CD4-positive, alpha-beta memory T cell (primary cell): Measurements from ENCODE around the gene KRT79. TPM values are rescaled to one million over a fixed set of nuclear protein-coding genes. Genes with fewer than 3 reads are reported as not detected.
A peak's percentile ranks its signal among the peaks of the same experiment; 100 is the strongest.

Experiments used
- CTCF ChIA-PET: fragments of 350-600 bp; sonication (Branson Sonifier 250); formaldehyde crosslinking; loops from one replicate; lab custom pipeline; 2021; ENCODE audit warnings: inconsistent platforms; ENCODE audit not compliant: partially characterized antibody; lab: Charles Lee
- POLR2A ChIA-PET: fragments of 350-600 bp; sonication (Branson Sonifier 250); formaldehyde crosslinking; loops from one replicate; lab custom pipeline; 2021; ENCODE audit not compliant: partially characterized antibody; lab: Charles Lee
- DNase-seq, 5 donors: peaks; one replicate each; pipeline versions ENCODE4 v3.0.0 to v3.0.0-alpha.2; 2020 to 2022; ENCODE audit warnings: mixed read lengths in 1 of 5
- H3K27ac ChIP-seq: one replicate; pipeline ENCODE4 v1.7.0; 2013; ENCODE audit warnings: low read depth, low read length
- H3K27me3 ChIP-seq: 2 replicates; pipeline ENCODE4 v1.7.0; 2013; ENCODE audit warnings: mild to moderate bottlenecking, low read length, moderate library complexity; ENCODE audit not compliant: insufficient read depth
- H3K36me3 ChIP-seq: 2 replicates; pipeline ENCODE4 v1.7.0; 2013; ENCODE audit warnings: mild to moderate bottlenecking, low read length, moderate library complexity; ENCODE audit not compliant: insufficient read depth
- H3K4me1 ChIP-seq: 2 replicates; pipeline ENCODE4 v1.7.0; 2013; ENCODE audit warnings: mild to moderate bottlenecking, low read length, moderate library complexity; ENCODE audit not compliant: insufficient read depth
- H3K4me3 ChIP-seq, 2 donors: one replicate each; pipeline ENCODE4 v1.7.0; 2013; ENCODE audit warnings: low read length in 2 of 2, mild to moderate bottlenecking in 1 of 2
- H3K9me3 ChIP-seq, 2 donors: one replicate each; pipeline ENCODE4 v1.7.0; 2013; ENCODE audit warnings: low read length in 2 of 2, control low read depth in 1 of 2; ENCODE audit not compliant: control insufficient read depth in 1 of 2
- H3K27ac Mint-ChIP-seq, 7 donors: one replicate each; pipeline ENCODE4 v1.8.0; 2020 to 2021; ENCODE audit warnings: mixed read lengths in 7 of 7, mild to moderate bottlenecking in 6 of 7, inconsistent platforms in 3 of 7, moderate library complexity in 3 of 7
- H3K27me3 Mint-ChIP-seq, 2 donors: one replicate each; pipeline ENCODE4 v1.8.0; 2020 to 2021; ENCODE audit warnings: mixed read lengths in 2 of 2
- H3K36me3 Mint-ChIP-seq, 2 donors: one replicate each; pipeline ENCODE4 v1.8.0; 2020 to 2021; ENCODE audit warnings: mixed read lengths in 2 of 2, inconsistent platforms in 1 of 2, mild to moderate bottlenecking in 1 of 2
- H3K4me1 Mint-ChIP-seq, 4 donors: one replicate each; pipeline ENCODE4 v1.8.0; 2020 to 2021; ENCODE audit warnings: mixed read lengths in 4 of 4, mild to moderate bottlenecking in 1 of 4
- H3K4me3 Mint-ChIP-seq, 8 donors: one replicate each; pipeline ENCODE4 v1.8.0; 2020 to 2021; ENCODE audit warnings: mixed read lengths in 8 of 8, mild to moderate bottlenecking in 7 of 8, moderate library complexity in 6 of 8, inconsistent platforms in 3 of 8
- H3K9me3 Mint-ChIP-seq, 8 donors: one replicate each; pipeline ENCODE4 v1.8.0; 2020 to 2021; ENCODE audit warnings: mixed read lengths in 8 of 8, mild to moderate bottlenecking in 5 of 8, inconsistent platforms in 3 of 8, moderate library complexity in 1 of 8
- intact Hi-C: fragments of 100-400 bp; cut with micrococcal nuclease; formaldehyde crosslinking; loops from one replicate; pipeline ENCODE4 v1.15.1; 2023
- polyA plus RNA-seq, 2 donors: library from polyadenylated mRNA; unstranded; fragments of 300-500 nt; fragmentation: Illumina TruSeq; gene quantifications; one replicate each; pipeline ENCODE4 v1.2.3, GENCODE V29; 2021
- total RNA-seq, 2 experiments: library from RNA; stranded (reverse); gene quantifications; one replicate each; pipeline ENCODE4 v1.2.3, GENCODE V29; 2021

The KRT79 gene
- total and polyA plus RNA-seq, 4 experiments from 2014 or later: not detected

GRCh38 chr12:52821826-52822660 is 12.1 kb downstream of the KRT79 start:
- Mint-ChIP-seq H3K27me3 (peaks cover 7 to 12% of the 10 kb centered on the region in 2 donors), H3K36me3 (no peaks in the 10 kb centered on the region), H3K27ac (peak overlapping the region in 1 of 7 donors; percentile 74), H3K4me1 (peaks cover 0 to 9% (median 4%) of the 10 kb centered on the region in 4 donors), H3K4me3 (no peak overlapping the region), H3K9me3 (no peaks in the 10 kb centered on the region)
- Histone ChIP-seq H3K27me3 (no peaks in the 10 kb centered on the region), H3K9me3 (no peaks in the 10 kb centered on the region), H3K27ac (no peak overlapping the region), H3K4me1 (no peaks in the 10 kb centered on the region), H3K4me3 (no peak overlapping the region), H3K36me3 (no peaks in the 10 kb centered on the region)
- DNase-seq: no peak
- intact Hi-C loops: no loop called here
- ChIA-PET POLR2A (interaction anchor here (1.0 kb wide), 1 partner anchor 131 kb away, joined by 3 read pairs; no protein-coding TSS in a partner anchor), CTCF (no interaction called here)

GRCh38 chr12:52821071-52821730 is 12.9 kb downstream of the KRT79 start:
- no peaks in the 10 kb centered on the region for H3K27me3 ChIP-seq
- peaks cover 7 to 12% of the 10 kb centered on the region in 2 donors for H3K27me3 Mint-ChIP-seq
- H3K27ac Mint-ChIP-seq: no peak overlapping the region
- peaks cover 0 to 9% (median 4%) of the 10 kb centered on the region in 4 donors for H3K4me1 Mint-ChIP-seq
- H3K4me1 ChIP-seq: no peaks in the 10 kb centered on the region
- no peaks in the 10 kb centered on the region for H3K36me3 ChIP-seq
- H3K36me3 Mint-ChIP-seq: no peaks in the 10 kb centered on the region
- no peak for DNase-seq
- POLR2A ChIA-PET: no interaction called here
- no peaks in the 10 kb centered on the region for H3K9me3 Mint-ChIP-seq
- CTCF ChIA-PET: no interaction called here
- H3K9me3 ChIP-seq: no peaks in the 10 kb centered on the region
- no peak overlapping the region for H3K27ac ChIP-seq
- no peak overlapping the region for H3K4me3 Mint-ChIP-seq
- H3K4me3 ChIP-seq: no peak overlapping the region
- intact Hi-C loops: no loop called here

DNA sequence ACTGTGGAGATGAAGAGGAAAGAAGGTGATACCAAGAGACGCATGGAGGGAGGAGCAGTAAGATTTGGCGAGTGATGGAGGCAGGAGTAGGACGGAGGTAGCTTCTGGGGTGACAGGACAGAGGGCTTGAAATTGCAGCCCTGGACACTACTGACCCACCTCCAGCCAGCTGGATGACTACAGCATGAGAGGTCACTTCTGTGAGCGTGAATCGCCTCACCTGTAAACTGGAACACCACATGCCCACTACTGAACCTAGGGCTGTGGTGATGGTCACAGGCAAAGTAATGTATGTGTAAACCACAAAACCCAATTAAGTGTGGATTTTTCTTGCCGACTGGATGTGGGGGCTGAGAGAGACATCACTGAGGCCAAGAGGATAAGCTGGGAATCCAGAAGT is 13.6 kb downstream of the KRT79 start:
- Histone ChIP-seq H3K27ac (no peak overlapping the region), H3K9me3 (no peaks in the 10 kb centered on the region), H3K4me1 (no peaks in the 10 kb centered on the region), H3K36me3 (no peaks in the 10 kb centered on the region), H3K27me3 (no peaks in the 10 kb centered on the region), H3K4me3 (no peak overlapping the region)
- POLR2A ChIA-PET: no interaction called here
- H3K4me1 Mint-ChIP-seq: peaks cover 0 to 9% (median 4%) of the 10 kb centered on the region in 4 donors
- peaks cover 7 to 12% of the 10 kb centered on the region in 2 donors for H3K27me3 Mint-ChIP-seq
- CTCF ChIA-PET: no interaction called here
- H3K4me3 Mint-ChIP-seq: no peak overlapping the region
- H3K36me3 Mint-ChIP-seq: no peaks in the 10 kb centered on the region
- no peak overlapping the region for H3K27ac Mint-ChIP-seq
- H3K9me3 Mint-ChIP-seq: no peaks in the 10 kb centered on the region
- intact Hi-C loops: no loop called here
- DNase-seq: no peak

DNA sequence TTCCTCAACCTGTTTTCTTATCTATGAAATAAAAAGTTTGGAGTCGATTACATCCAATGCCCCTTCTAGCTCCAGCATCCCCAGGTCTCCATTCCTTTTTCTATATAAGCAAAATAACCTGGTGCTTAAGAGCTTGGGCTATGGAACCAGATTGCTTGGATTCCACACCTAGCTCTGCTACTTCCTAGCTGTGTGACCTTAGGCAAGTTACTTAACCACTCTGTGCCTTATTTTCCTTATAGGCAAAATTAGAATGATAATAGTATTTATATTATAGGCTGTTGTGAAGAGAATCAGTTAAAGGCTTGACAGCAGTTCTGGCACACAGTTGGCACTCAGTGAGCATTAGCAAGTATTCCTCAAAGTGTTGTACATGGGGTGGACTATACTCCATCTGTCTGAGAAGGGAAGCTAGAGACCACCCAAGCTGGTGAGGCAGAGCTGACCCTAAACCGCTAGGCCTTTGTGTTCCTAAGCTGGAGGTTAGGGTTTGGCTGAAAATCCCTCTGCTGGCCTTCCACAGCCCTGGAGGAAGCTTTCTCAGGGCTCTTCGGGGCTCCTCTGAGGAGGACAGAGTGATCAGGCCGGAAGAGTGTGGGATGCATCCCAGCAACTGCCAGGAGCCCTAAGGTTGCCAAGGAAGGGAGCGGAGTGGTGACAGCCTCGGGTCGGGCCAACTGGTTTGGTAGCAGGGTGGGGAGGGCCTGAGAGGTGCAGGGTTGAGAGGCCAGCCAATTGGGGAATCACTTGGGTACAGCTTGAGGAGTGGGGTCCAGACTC is 14.2 kb downstream of the KRT79 start:
- Mint-ChIP-seq H3K4me3 (no peak overlapping the region), H3K9me3 (no peaks in the 10 kb centered on the region), H3K27ac (no peak overlapping the region), H3K4me1 (peaks cover 0 to 9% (median 4%) of the 10 kb centered on the region in 4 donors), H3K36me3 (no peaks in the 10 kb centered on the region), H3K27me3 (peaks cover 7 to 12% of the 10 kb centered on the region in 2 donors)
- ChIA-PET CTCF (no interaction called here), POLR2A (no interaction called here)
- no peaks in the 10 kb centered on the region for H3K9me3 ChIP-seq
- H3K36me3 ChIP-seq: no peaks in the 10 kb centered on the region
- intact Hi-C loops: no loop called here
- DNase-seq: no peak
- no peak overlapping the region for H3K27ac ChIP-seq
- H3K4me3 ChIP-seq: no peak overlapping the region
- H3K4me1 ChIP-seq: no peaks in the 10 kb centered on the region
- H3K27me3 ChIP-seq: no peaks in the 10 kb centered on the region

DNA sequence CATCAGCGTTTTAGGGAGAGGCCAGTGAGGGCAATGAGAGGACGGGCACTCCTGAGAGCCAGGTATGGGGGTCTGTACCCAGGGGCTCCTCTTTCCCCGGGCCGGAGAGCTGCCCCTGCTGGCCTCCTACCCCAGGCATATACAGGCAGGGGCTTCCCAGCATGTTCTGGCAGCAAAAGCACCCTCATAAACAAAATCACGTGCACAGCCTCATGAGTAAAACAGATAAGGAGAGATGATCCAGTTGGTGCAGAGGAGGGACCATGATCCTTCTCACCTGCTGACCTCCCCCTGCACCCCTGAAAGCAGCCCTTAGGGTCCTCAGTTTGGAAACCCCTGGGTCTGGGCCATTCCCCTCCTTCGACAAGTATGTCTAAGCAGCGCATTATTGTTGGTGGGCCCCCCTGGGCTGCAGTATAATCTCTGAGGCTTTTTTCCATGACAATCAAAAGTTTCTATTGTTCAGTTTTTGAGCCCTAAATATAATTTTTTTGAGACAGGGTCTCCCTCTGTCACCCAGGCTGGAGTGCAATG is 15.2 kb downstream of the KRT79 start:
- intact Hi-C loops: no loop called here
- H3K36me3 Mint-ChIP-seq: no peaks in the 10 kb centered on the region
- H3K4me1 Mint-ChIP-seq: peaks cover 0 to 9% (median 4%) of the 10 kb centered on the region in 4 donors
- H3K27ac ChIP-seq: no peak overlapping the region
- POLR2A ChIA-PET: no interaction called here
- no peaks in the 10 kb centered on the region for H3K9me3 ChIP-seq
- H3K27me3 Mint-ChIP-seq: peaks cover 7 to 12% of the 10 kb centered on the region in 2 donors
- no peaks in the 10 kb centered on the region for H3K4me1 ChIP-seq
- no peak overlapping the region for H3K27ac Mint-ChIP-seq
- H3K27me3 ChIP-seq: no peaks in the 10 kb centered on the region
- CTCF ChIA-PET: no interaction called here
- H3K9me3 Mint-ChIP-seq: no peaks in the 10 kb centered on the region
- no peak overlapping the region for H3K4me3 Mint-ChIP-seq
- no peaks in the 10 kb centered on the region for H3K36me3 ChIP-seq
- no peak for DNase-seq
- H3K4me3 ChIP-seq: no peak overlapping the region

DNA sequence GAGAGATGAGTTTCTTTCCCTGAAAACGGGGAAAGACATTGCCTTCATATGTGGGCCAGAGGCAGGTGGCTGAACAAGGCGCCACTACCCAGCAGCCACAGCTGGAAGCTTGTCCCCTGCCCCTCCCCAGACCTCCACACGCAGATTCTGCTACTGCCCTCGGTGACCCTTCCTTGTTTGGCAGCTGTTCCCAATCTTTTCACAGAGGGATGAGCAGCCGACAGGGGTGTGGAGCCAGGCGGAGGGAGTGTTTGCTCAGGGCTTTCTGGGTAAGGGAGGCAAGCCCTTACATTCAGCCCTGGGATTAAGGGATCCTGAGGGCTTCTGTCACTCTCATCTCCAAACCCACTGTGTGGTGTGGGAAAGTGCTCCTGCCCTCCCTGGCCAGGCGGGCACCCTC is 15.7 kb downstream of the KRT79 start:
- POLR2A ChIA-PET: no interaction called here

More for the DNA sequence above, 15.7 kb downstream of the KRT79 start:
- H3K9me3 ChIP-seq: no peaks in the 10 kb centered on the region
- H3K36me3 Mint-ChIP-seq: no peaks in the 10 kb centered on the region
- peaks cover 0 to 9% (median 4%) of the 10 kb centered on the region in 4 donors for H3K4me1 Mint-ChIP-seq
- peak overlapping the region in 2 of 7 donors; percentile 47 to 51 for H3K27ac Mint-ChIP-seq
- H3K4me1 ChIP-seq: no peaks in the 10 kb centered on the region
- H3K27me3 Mint-ChIP-seq: peaks cover 7 to 12% of the 10 kb centered on the region in 2 donors
- no peak overlapping the region for H3K4me3 ChIP-seq
- CTCF ChIA-PET: no interaction called here
- no peaks in the 10 kb centered on the region for H3K9me3 Mint-ChIP-seq
- no peak overlapping the region for H3K4me3 Mint-ChIP-seq
- H3K36me3 ChIP-seq: no peaks in the 10 kb centered on the region
- DNase-seq: no peak
- intact Hi-C loops: no loop called here
- no peak overlapping the region for H3K27ac ChIP-seq
- H3K27me3 ChIP-seq: no peaks in the 10 kb centered on the region
